ENCODE data around the gene ANXA3. TPM values are rescaled to one million over a fixed set of nuclear protein-coding genes. Genes with fewer than 3 reads are reported as not detected.

The ANXA3 gene
- total RNA-seq, 1 experiment from 2014 or later: 0.86 TPM

DNA sequence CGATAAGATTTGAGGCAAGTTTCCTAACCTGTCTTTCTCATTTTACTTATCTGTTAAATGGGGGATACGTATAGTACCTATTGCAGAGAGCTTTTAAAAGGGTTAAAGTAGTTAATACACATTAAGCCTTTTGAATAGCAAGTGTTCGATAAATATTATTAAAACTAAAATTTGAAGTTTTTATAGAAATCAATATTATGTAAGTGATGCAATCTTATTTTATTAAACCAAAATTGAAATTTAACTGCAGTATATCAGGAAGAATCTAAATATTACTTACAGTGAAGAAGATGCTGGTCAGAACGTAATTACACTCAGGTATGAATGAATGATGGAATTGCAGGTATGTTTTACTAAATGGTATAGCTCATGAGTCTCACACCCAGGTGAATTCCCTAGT is 58.0 kb downstream of the ANXA3 start:
- no peak for DNase-seq (ENCODE audit: low spot score)
- Histone ChIP-seq H3K27ac (ENCODE audit: low read depth, low read length, poor library complexity, severe bottlenecking) (no peak overlapping the region), H3K9me3 (ENCODE audit: low read depth, low read length, poor library complexity, severe bottlenecking) (no peaks in the 10 kb centered on the region), H3K4me1 (ENCODE audit: insufficient read depth, low read length, poor library complexity, severe bottlenecking) (peaks cover 14% of the 10 kb centered on the region), H3K27me3 (replicated peaks; ENCODE audit: insufficient read depth, low read depth, low read length, poor library complexity) (no peaks in the 10 kb centered on the region), H3K36me3 (ENCODE audit: insufficient read depth, low read length, poor library complexity, severe bottlenecking) (no peaks in the 10 kb centered on the region), H3K4me3 (ENCODE audit: low read depth, low read length, poor library complexity, severe bottlenecking) (no peak overlapping the region)
- ChIA-PET POLR2A (ENCODE audit: low non-redundant PET) (no interaction called here), CTCF (no interaction called here)
- no TSS peak for BruUV-seq (replicated peaks)
- intact Hi-C loops (cut with micrococcal nuclease; ENCODE audit: unreplicated experiment): no loop called here
- TF ChIP-seq, protein P1, sequence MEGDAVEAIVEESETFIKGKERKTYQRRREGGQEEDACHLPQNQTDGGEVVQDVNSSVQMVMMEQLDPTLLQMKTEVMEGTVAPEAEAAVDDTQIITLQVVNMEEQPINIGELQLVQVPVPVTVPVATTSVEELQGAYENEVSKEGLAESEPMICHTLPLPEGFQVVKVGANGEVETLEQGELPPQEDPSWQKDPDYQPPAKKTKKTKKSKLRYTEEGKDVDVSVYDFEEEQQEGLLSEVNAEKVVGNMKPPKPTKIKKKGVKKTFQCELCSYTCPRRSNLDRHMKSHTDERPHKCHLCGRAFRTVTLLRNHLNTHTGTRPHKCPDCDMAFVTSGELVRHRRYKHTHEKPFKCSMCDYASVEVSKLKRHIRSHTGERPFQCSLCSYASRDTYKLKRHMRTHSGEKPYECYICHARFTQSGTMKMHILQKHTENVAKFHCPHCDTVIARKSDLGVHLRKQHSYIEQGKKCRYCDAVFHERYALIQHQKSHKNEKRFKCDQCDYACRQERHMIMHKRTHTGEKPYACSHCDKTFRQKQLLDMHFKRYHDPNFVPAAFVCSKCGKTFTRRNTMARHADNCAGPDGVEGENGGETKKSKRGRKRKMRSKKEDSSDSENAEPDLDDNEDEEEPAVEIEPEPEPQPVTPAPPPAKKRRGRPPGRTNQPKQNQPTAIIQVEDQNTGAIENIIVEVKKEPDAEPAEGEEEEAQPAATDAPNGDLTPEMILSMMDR (conservative IDR thresholded peaks at IDR 0.05; ENCODE audit: low read depth, low read length): no peak
- TF ChIP-seq EZH2 (IDR thresholded peaks at IDR 0.05; ENCODE audit: borderline replicate concordance, low read depth, low read length, poor library complexity, severe bottlenecking): no peak

DNA sequence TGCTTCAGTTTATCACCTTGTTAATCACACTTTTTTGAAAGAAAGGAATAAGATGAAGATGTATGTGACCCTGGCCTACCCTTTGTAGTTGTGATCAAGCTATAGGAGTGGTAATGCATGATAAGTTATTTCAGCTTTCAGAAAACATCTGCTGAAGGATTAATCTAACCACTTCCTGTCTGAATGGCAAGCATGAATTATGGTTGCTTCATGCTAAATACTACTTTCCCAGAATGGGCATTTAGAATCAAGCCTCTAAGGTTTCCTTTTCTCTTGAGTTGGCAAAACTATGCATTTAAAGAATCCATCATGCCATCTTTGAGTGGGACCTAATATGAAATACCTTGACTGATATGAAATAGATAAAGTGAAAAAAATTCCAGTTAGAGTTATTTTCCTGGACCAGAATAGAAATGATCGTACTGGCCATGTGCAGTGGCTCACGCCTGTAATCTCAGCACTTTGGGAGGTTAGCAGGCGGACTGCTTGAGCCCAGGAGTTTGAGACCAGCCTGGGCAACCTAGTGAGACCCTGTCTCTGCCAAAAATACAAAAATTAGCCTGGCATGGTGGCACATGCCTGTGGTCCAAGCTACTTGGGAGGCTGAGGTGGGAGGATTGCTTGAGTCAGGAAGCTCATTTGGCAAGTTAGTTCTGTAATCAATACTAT is 59.1 kb downstream of the ANXA3 start:
- Histone ChIP-seq H3K36me3 (ENCODE audit: insufficient read depth, low read length, poor library complexity, severe bottlenecking) (no peaks in the 10 kb centered on the region), H3K27ac (ENCODE audit: low read depth, low read length, poor library complexity, severe bottlenecking) (peak overlapping the region; percentile 22), H3K27me3 (replicated peaks; ENCODE audit: insufficient read depth, low read depth, low read length, poor library complexity) (no peaks in the 10 kb centered on the region), H3K9me3 (ENCODE audit: low read depth, low read length, poor library complexity, severe bottlenecking) (no peaks in the 10 kb centered on the region), H3K4me1 (ENCODE audit: insufficient read depth, low read length, poor library complexity, severe bottlenecking) (peaks cover 14% of the 10 kb centered on the region), H3K4me3 (ENCODE audit: low read depth, low read length, poor library complexity, severe bottlenecking) (no peak overlapping the region)
- no peak for TF ChIP-seq EZH2 (IDR thresholded peaks at IDR 0.05; ENCODE audit: borderline replicate concordance, low read depth, low read length, poor library complexity, severe bottlenecking)
- TF ChIP-seq, protein P1 (conservative IDR thresholded peaks at IDR 0.05; ENCODE audit: low read depth, low read length): no peak
- peak; percentile 66 for DNase-seq (ENCODE audit: low spot score)
- POLR2A ChIA-PET (ENCODE audit: low non-redundant PET): no interaction called here
- no TSS peak for BruUV-seq (replicated peaks)
- CTCF ChIA-PET: interaction anchor here (0.6 kb wide), 1 partner anchor 43 kb away, joined by 5 read pairs; no protein-coding TSS in a partner anchor
- intact Hi-C loops (cut with micrococcal nuclease; ENCODE audit: unreplicated experiment): loop anchor here (5.0 kb wide), 1 partner anchor 252 kb away; no protein-coding TSS in a partner anchor

DNA sequence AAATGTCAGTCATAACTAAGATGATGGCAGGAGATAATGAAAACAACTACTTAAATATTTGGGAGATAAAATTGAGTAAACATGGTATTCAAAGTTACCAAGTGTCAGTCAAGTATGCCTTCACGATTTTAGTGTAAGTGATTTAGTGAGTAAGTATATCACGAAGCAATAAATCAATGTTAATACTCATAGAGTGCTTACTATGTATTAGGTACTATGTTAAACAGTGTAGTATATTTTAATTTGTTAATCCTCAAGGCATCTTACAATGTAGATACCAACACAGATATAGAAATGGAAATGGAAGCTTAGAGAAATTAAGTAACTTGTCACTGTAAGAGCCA is 59.6 kb downstream of the ANXA3 start:
- Histone ChIP-seq H3K36me3 (ENCODE audit: insufficient read depth, low read length, poor library complexity, severe bottlenecking) (no peaks in the 10 kb centered on the region), H3K27ac (ENCODE audit: low read depth, low read length, poor library complexity, severe bottlenecking) (no peak overlapping the region), H3K4me1 (ENCODE audit: insufficient read depth, low read length, poor library complexity, severe bottlenecking) (peaks cover 14% of the 10 kb centered on the region), H3K4me3 (ENCODE audit: low read depth, low read length, poor library complexity, severe bottlenecking) (no peak overlapping the region), H3K27me3 (replicated peaks; ENCODE audit: insufficient read depth, low read depth, low read length, poor library complexity) (no peaks in the 10 kb centered on the region), H3K9me3 (ENCODE audit: low read depth, low read length, poor library complexity, severe bottlenecking) (no peaks in the 10 kb centered on the region)
- POLR2A ChIA-PET (ENCODE audit: low non-redundant PET): no interaction called here
- BruUV-seq (replicated peaks): no TSS peak
- DNase-seq (ENCODE audit: low spot score): no peak
- TF ChIP-seq, protein P1 (conservative IDR thresholded peaks at IDR 0.05; ENCODE audit: low read depth, low read length): no peak
- TF ChIP-seq EZH2 (IDR thresholded peaks at IDR 0.05; ENCODE audit: borderline replicate concordance, low read depth, low read length, poor library complexity, severe bottlenecking): no peak
- CTCF ChIA-PET: no interaction called here
- intact Hi-C loops (cut with micrococcal nuclease; ENCODE audit: unreplicated experiment): loop anchor here (5.0 kb wide), 1 partner anchor 251 kb away; no protein-coding TSS in a partner anchor

Data from A673 (cell line).